Adipocyte (in vitro differentiated cells): ENCODE results near the gene ACAP2.
"Not testable (repeated sequence)": the region's sequence is repeated elsewhere in the genome, so short reads cannot be mapped to it uniquely, and the experiment has no call there.

Experiments used
- DNase-seq: peaks from one replicate; pipeline ENCODE4 v3.0.0-alpha.2; 2015; ENCODE audit warnings: low read depth
- H3K27me3 ChIP-seq: replicated peaks from 2 replicates; pipeline ENCODE4 v1.7.0; 2013; ENCODE audit warnings: mild to moderate bottlenecking, low read length, moderate library complexity; ENCODE audit not compliant: control insufficient read depth, insufficient read depth
- H3K36me3 ChIP-seq: 2 replicates; pipeline ENCODE4 v1.7.0; 2013; ENCODE audit warnings: low read length, mild to moderate bottlenecking, moderate library complexity; ENCODE audit not compliant: control insufficient read depth, insufficient read depth, severe bottlenecking
- H3K4me1 ChIP-seq: 2 replicates; pipeline ENCODE4 v1.7.0; 2013; ENCODE audit warnings: mild to moderate bottlenecking, low read length, moderate library complexity; ENCODE audit not compliant: control insufficient read depth, insufficient read depth
- H3K4me3 ChIP-seq: 2 replicates; pipeline ENCODE4 v1.7.0; 2013; ENCODE audit warnings: mild to moderate bottlenecking, low read length, moderate library complexity
- H3K9ac ChIP-seq: 2 replicates; pipeline ENCODE4 v1.7.0; 2013; ENCODE audit warnings: mild to moderate bottlenecking, low read length, moderate library complexity
- H3K9me3 ChIP-seq: 2 replicates; pipeline ENCODE4 v1.7.0; 2013; ENCODE audit warnings: mild to moderate bottlenecking, low read length, moderate library complexity; ENCODE audit not compliant: control insufficient read depth

The ACAP2 gene

GRCh38 chr3:195442573-195443390 lies at the start of gene ACAP2:
Gene ACAP2 (minus strand): TSS chr3:195443020. CDS start chr3:195442847, 173 bp downstream.
- Histone ChIP-seq H3K27me3 (no peaks in the 10 kb centered on the region), H3K9me3 (no peaks in the 10 kb centered on the region), H3K36me3 (no peaks in the 10 kb centered on the region), H3K4me3 (peak within 1 kb of the TSS; percentile 96), H3K4me1 (peaks cover 20% of the 10 kb centered on the region), H3K9ac (peak within 1 kb of the TSS; percentile 97)
- peak; percentile 100 for DNase-seq

GRCh38 chr3:195475614-195476013 lies 32.8 kb upstream of the ACAP2 start:
- H3K4me1 ChIP-seq, result no peaks in the 10 kb centered on the region
- H3K9me3 ChIP-seq, result no peaks in the 10 kb centered on the region
- no peak overlapping the region for H3K4me3 ChIP-seq
- H3K9ac ChIP-seq, result no peak overlapping the region
- DNase-seq, result no peak
- H3K27me3 ChIP-seq, result peaks cover 15% of the 10 kb centered on the region
- no peaks in the 10 kb centered on the region for H3K36me3 ChIP-seq

GRCh38 chr3:195475116-195475515 lies 32.3 kb upstream of the ACAP2 start:
- H3K4me1 ChIP-seq, H3K4me3 ChIP-seq, H3K36me3 ChIP-seq, H3K9me3 ChIP-seq, DNase-seq, H3K9ac ChIP-seq: not testable (repeated sequence)
- peaks cover 15% of the 10 kb centered on the region for H3K27me3 ChIP-seq

GRCh38 chr3:195468841-195469240 lies 26.0 kb upstream of the ACAP2 start:
- Histone ChIP-seq H3K36me3 (no peaks in the 10 kb centered on the region), H3K4me3 (no peak overlapping the region), H3K9me3 (no peaks in the 10 kb centered on the region), H3K4me1 (no peaks in the 10 kb centered on the region), H3K27me3 (no peaks in the 10 kb centered on the region), H3K9ac (no peak overlapping the region)
- no peak for DNase-seq

- Histone ChIP-seq H3K9me3 (no peaks in the 10 kb centered on the region), H3K27me3 (no peaks in the 10 kb centered on the region), H3K9ac (no peak overlapping the region), H3K36me3 (no peaks in the 10 kb centered on the region), H3K4me3 (no peak overlapping the region), H3K4me1 (no peaks in the 10 kb centered on the region)
- no peak for DNase-seq
Observed at GRCh38 chr3:195468391-195468776, 25.6 kb upstream of the ACAP2 start.

- no peaks in the 10 kb centered on the region for H3K4me1 ChIP-seq
- H3K4me3 ChIP-seq, result no peak overlapping the region
- H3K9me3 ChIP-seq, result no peaks in the 10 kb centered on the region
- H3K27me3 ChIP-seq, result no peaks in the 10 kb centered on the region
- H3K36me3 ChIP-seq, result no peaks in the 10 kb centered on the region
- no peak overlapping the region for H3K9ac ChIP-seq
- DNase-seq, result peak; percentile 23
Observed at GRCh38 chr3:195467641-195468390, 25.0 kb upstream of the ACAP2 start.

- Histone ChIP-seq H3K4me3 (no peak overlapping the region), H3K4me1 (peaks cover 7% of the 10 kb centered on the region), H3K36me3 (no peaks in the 10 kb centered on the region), H3K9ac (no peak overlapping the region), H3K9me3 (no peaks in the 10 kb centered on the region), H3K27me3 (no peaks in the 10 kb centered on the region)
- DNase-seq, result no peak
Observed at GRCh38 chr3:195466251-195466650, 23.4 kb upstream of the ACAP2 start.

GRCh38 chr3:195462922-195463321 lies 20.1 kb upstream of the ACAP2 start:
- H3K9me3 ChIP-seq, H3K27me3 ChIP-seq: not testable (repeated sequence)

GRCh38 chr3:195462308-195462610 lies 19.4 kb upstream of the ACAP2 start:
- Histone ChIP-seq H3K36me3 (no peaks in the 10 kb centered on the region), H3K4me1 (peaks cover 7% of the 10 kb centered on the region), H3K4me3 (no peak overlapping the region), H3K9me3 (no peaks in the 10 kb centered on the region), H3K27me3 (no peaks in the 10 kb centered on the region), H3K9ac (no peak overlapping the region)
- DNase-seq, result no peak

More at GRCh38 chr3:195462922-195463321, 20.1 kb upstream of the ACAP2 start:
- DNase-seq, H3K9ac ChIP-seq, H3K4me3 ChIP-seq, H3K4me1 ChIP-seq, H3K36me3 ChIP-seq: not testable (repeated sequence)

- no peak overlapping the region for H3K4me3 ChIP-seq
- H3K4me1 ChIP-seq, result peaks cover 7% of the 10 kb centered on the region
- H3K36me3 ChIP-seq, result no peaks in the 10 kb centered on the region
- no peak for DNase-seq
- H3K9ac ChIP-seq, result no peak overlapping the region
- no peaks in the 10 kb centered on the region for H3K9me3 ChIP-seq
- no peaks in the 10 kb centered on the region for H3K27me3 ChIP-seq
Observed at GRCh38 chr3:195461594-195462307, 18.9 kb upstream of the ACAP2 start.

- DNase-seq, result no peak
- Histone ChIP-seq H3K9me3 (no peaks in the 10 kb centered on the region), H3K4me1 (peaks cover 7% of the 10 kb centered on the region), H3K4me3 (no peak overlapping the region), H3K36me3 (no peaks in the 10 kb centered on the region), H3K27me3 (no peaks in the 10 kb centered on the region), H3K9ac (no peak overlapping the region)
Observed at GRCh38 chr3:195460091-195460713, 17.4 kb upstream of the ACAP2 start.
